GM18868 (cell line): Measurements from ENCODE around the gene RNASE1.
"Not testable (repeated sequence)": the region's sequence is repeated elsewhere in the genome, so short reads cannot be mapped to it uniquely, and the experiment has no call there.

Experiments used
- ATAC-seq: cut with Tn5 transposase; IDR thresholded peaks from one replicate; pipeline ENCODE4 v1.9.1; 2021; ENCODE audit warnings: mild to moderate bottlenecking, moderate library complexity; ENCODE audit not compliant: unreplicated experiment

Gene RNASE1

DNA sequence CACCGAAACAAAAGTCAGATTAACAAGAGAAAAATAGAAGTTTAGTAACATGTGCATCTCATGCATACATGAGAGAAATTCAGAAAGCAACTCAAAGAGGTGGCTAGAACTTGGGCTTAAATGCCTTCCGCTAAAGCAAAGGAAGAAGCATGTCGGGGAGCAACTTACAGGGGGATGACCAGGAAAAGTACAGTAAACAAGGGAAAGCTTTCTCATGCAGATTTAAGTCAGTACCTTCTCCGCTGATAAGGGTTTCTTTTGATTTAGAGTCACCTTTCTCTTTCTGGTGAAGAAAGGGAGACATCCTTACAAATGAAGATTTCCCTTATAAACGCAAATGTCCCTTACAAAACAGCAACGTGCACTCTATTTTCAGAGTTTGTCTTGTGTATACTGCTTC lies 27.6 kb downstream of the RNASE1 start:
- ATAC-seq = no peak

DNA sequence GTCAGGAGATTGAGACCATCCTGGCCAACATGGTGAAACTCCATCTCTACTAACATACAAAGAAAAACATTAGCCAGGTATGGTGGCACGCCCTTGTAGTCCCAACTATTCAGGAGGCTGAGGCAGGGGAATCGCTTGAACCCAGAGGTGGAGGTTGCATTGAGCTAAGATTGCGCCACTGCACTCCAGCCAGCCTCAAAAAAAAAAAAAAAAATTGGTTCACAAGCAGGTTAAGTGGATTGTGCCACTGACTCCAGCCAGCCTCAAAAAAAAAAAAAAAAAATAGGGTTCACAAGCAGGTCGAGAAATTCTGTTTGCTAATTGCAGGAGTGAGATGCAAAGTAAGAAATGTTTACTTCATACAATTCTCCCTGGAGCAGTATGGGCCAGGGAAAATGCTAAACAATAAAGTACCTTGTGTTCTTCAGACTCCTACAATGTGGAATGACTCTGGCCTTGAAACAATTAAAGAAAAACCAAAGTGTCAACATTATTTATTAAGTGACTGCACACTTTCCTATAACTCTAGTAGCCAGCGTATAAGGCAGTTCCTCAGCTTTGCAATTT lies 28.3 kb downstream of the RNASE1 start:
- ATAC-seq = no peak

DNA sequence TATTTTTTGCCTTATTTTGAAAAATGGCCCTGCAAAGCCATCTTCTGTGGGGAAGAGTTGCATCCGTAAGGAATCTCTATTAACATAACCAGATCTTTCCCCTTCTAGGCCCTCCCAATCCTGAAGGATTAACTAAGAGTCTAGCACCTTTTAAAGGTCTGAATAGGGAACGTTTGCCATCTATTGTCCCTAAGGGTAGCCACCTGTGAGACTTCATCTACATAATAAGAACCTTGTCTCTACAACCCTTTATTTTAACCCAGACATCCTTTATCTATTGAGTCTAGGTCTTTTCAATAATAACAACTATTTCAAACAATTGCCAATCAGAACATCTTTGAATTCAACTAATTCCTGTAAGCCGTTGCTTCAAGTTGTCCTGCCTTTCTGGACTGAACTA lies 30.0 kb downstream of the RNASE1 start:
- no peak for ATAC-seq

DNA sequence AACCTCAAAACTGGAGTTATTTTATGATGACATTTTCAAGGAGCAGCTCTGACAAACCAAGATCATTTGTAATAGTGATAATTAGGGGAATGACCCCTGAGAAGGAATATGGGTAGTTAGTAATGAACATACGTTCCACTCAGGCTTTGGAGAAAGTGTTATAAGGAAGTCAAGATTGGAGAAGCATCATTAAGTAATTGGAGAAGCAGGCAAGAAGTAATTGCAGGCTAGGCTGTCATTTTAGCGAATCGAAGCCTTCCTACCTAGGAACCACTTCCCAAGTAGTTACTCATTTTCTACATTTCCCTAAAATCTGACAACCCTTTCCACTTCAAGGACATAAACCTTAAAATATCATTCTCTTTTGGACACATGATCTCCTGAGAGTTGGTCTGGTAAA lies 33.2 kb downstream of the RNASE1 start:
- no peak for ATAC-seq

DNA sequence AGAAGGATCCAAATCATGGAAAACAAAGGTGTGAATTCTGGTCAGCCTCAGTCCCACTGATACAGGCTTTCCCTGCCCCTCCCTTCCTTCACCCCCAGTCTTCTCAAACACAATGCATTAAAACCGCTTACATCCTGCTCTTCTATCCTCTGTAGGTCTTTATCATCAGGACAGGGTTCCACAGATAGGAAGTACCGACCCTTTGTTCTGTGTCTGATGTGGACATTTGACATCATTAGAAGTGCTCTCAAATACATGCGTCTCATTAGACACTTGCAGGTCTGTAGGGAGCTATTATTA lies 34.1 kb downstream of the RNASE1 start:
- no peak for ATAC-seq

DNA sequence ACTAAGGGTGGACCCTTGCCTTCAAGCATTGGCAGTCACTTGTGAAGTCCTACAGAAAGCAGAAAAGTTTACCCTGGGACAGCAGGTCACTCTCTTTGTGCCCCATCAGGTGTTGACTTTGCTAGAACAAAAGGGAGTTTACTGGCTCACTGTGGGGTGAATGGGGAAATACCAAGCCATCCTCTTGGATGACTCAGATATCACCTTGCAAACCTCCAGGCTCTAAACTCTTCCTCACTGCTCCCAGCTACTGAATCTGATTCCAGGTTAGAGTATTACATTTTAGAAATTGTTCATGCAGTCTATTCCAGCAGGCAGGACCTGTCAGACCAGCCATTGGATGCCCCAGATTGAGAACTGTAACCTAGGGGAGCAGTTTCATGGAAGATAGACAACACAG lies 41.7 kb downstream of the RNASE1 start:
- ATAC-seq = peak; percentile 80

DNA sequence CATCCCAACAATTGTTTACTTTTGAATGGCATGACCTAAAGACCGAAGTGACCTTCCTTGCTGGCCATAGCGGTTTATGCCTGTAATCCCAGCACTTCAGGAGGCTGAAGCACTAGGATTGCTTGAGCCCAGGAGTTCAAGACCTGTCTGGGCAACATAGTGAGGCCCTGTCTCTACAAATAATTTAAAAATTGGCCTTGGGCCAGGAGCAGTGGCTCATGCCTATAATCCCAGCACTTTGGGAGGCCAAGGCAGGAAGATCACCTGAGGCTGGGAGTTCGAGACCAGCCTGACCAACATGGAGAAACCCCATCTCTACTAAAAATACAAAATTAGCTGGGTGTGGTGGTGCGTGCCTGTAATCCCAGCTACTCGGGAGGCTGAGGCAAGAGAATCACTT lies 43.2 kb downstream of the RNASE1 start:
- not testable (repeated sequence) for ATAC-seq

DNA sequence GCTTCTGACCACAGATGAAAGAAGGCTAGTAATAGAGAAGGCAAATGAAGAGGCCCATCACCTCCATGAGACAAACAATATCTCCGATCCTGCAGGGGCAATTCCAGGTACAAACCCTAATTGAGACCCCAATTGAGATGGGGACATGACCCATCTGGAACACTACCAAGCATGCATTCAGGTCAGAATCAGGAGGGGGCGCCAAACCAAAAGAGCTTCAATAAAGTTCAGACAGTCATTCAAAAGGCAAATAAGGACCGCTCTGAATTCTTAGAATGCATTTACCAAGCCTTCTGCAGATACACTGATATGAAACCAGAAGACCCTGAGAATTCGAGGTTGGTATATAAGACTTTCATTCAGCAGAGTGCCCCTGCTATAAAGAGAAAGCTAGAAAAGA lies 44.7 kb downstream of the RNASE1 start:
- peak; percentile 39 for ATAC-seq

DNA sequence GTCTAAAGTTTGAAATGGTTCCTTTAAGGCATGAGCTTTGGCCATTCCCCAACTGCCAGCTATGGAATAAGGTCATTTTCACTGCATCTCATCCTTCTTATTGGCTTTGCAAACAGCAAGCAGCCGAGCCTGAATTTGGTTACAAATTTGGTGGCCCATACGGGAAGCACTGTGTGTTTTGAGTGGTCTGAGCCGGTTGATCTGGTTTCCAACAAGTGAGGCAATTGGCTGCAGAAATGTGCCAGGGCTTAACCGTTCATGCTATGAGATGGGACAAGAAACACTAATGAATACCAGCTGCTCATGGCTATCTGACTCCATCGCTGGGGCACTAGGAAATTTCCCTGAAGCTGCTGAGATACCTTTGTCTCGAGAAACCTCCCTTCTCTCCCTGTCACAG lies 47.6 kb downstream of the RNASE1 start:
- no peak for ATAC-seq

DNA sequence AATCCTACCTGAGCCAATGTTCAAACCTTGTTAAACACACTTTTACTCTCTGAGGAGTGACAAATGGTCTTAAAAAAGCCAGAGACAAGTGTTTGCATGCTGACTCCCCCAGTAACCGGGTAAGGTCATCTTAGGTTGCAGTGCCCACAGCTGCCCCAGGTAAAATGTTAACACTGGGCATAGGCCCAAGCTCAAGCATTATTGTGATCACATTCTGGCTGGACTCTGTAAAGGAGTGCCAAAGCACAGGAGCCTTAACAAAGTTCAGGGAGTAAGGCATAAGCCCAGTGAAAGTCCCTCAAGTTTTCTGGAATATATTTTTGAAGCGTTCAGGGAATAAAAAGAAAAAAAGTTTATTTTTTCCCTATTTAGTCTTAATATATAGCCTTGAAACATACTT lies 48.3 kb downstream of the RNASE1 start:
- no peak for ATAC-seq

DNA sequence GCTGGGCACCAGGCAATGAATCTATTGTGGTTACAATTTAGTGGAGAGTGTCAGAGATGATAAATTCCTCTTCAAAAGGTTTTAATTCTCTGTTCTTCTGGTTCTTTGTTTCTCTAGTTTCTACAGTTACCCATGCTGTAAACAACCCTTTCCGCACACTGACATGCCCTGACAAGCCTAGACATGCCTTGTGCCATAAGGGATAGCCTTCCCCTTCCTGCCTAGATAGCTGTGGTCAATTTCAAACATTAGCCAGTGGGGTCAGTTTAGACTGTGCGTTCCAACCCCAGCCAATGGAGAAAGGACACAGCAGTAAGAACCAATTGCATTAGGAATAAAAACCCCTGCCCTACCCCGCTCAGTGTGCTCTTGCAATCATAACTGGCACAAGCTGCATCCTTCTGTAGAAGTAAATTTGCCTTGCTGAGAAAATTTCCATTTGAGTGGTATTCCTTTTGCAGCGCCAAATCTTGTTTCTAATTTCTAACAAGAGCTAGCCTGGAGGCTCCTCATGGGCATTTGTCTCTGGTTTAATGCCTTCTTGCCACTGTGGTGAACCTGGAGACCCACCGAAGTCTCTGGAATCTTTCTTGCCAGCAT lies 50.6 kb downstream of the RNASE1 start:
- no peak for ATAC-seq
